ENCODE results near the gene PXMP4.
"Not testable (repeated sequence)": the region's sequence is repeated elsewhere in the genome, so short reads cannot be mapped to it uniquely, and the experiment has no call there.

Gene PXMP4

DNA sequence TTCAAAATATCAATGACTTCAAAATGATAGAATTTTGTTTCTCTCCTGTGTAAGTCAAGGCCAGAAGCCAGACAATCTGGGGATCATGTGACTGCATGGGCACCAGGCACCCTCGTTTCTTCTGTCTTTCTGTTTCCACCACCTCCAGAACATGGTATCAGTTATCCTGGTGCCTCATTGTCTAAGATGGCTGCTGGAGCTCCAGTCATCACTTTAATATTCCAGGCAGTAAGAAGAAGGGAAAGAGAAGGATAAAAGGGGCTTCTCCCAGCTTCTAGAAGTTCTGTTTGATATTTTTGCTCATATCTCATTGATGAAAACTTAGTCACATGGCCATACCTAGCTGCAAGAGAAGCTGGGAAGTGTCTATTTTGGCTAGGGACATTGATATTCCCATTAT lies 37.3 kb upstream of the PXMP4 start:
- TF ChIP-seq CTCF (IDR thresholded peaks at IDR 0.05; ENCODE audit: insufficient read depth, low read depth, low read length, missing control alignments): no peak
- DNase-seq (ENCODE audit: low read depth): no peak
- H3K4me3 ChIP-seq (ENCODE audit: low read depth, low read length): no peak overlapping the region

GRCh38 chr20:33757046-33757445 lies 36.9 kb upstream of the PXMP4 start:
- no peak for DNase-seq (ENCODE audit: low read depth)
- no peak overlapping the region for H3K4me3 ChIP-seq (ENCODE audit: low read depth, low read length)
- no peak for TF ChIP-seq CTCF (IDR thresholded peaks at IDR 0.05; ENCODE audit: insufficient read depth, low read depth, low read length, missing control alignments)

- DNase-seq (ENCODE audit: low read depth); H3K4me3 ChIP-seq (ENCODE audit: low read depth, low read length): not testable (repeated sequence)
These were observed 35.9 kb upstream of the PXMP4 start for GRCh38 chr20:33755936-33756490.

GRCh38 chr20:33753763-33754162 lies 33.7 kb upstream of the PXMP4 start:
- no peak for TF ChIP-seq CTCF (IDR thresholded peaks at IDR 0.05; ENCODE audit: insufficient read depth, low read depth, low read length, missing control alignments)
- DNase-seq (ENCODE audit: low read depth): no peak

DNA sequence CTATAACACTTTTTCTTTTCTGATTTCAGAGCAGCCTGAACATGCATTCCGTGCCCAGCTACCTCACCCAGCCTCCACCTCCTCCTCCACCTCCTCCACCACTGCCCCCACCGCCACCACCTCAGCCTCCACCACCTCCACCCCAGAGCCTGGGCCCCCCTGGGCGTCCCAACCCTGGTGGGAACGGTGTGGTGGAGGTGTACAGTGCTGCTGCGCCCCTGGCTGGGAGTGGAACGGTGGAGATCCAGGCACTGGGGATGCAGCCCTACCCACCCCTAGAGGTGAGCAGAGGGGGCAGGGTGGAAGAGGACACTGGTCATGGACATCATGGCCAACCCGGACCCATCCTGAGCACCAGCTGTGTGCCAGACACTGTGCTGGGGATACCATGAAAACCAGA lies 33.0 kb upstream of the PXMP4 start:
- no peak for TF ChIP-seq CTCF (IDR thresholded peaks at IDR 0.05; ENCODE audit: insufficient read depth, low read depth, low read length, missing control alignments)
- H3K4me3 ChIP-seq (ENCODE audit: low read depth, low read length): no peak overlapping the region
- DNase-seq (ENCODE audit: low read depth): no peak

More at GRCh38 chr20:33753763-33754162, 33.7 kb upstream of the PXMP4 start:
- H3K4me3 ChIP-seq (ENCODE audit: low read depth, low read length): no peak overlapping the region

DNA sequence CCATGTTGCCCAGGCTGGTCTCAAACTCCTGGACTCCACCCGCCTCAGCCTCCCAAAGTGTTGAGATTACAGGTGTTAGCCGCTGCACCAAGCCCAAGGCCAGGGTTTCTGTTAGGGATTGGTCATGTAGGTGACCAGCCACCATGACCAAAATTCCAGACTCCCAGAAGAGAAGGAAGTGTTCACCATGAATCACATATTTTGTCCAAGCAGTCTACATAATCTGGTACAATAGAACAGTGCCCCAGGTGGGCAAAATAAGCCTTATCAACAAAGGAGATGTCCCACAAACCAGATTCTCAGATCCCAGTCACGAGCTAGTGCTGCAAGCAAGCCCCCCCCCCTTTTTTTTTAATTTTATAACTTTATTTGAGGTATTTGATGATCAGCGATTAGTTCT lies 31.7 kb upstream of the PXMP4 start:
- DNase-seq (ENCODE audit: low read depth): no peak

DNA sequence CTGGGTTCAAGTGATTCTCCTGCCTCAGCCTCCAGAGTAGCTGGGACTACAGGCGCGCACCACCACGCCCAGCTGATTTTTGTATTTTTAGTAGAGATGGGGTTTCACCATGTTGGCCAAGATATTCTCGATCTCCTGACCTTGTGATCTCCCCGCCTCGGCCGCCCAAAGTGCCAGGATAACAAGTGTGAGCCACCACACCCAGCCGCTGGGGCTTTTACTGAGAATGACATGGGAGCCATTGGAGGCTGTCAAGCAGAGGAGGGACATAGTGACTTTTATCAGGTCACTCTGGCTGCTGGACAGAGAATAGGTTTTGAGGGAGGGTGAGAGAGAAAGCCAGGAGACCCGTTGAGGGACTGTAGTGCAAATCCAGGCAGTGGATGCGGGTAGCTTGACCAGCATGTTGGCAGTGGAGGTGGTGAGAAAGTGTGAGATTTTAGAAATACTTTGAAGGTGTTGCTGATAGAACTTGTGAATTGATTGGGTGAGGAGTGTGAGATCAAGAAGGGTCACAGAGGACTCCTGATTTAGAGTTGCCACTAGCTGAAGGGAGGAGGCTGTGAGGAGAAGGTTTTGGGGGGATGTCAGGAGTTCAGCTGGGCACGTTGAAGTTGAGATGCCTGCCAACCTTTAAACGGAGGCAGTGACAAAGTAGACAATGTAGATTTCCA lies 26.4 kb upstream of the PXMP4 start:
- H3K4me3 ChIP-seq (ENCODE audit: low read depth, low read length): no peak overlapping the region
- no peak for TF ChIP-seq CTCF (IDR thresholded peaks at IDR 0.05; ENCODE audit: insufficient read depth, low read depth, low read length, missing control alignments)
- DNase-seq (ENCODE audit: low read depth): no peak

More for the DNA sequence above, 31.7 kb upstream of the PXMP4 start:
- no peak overlapping the region for H3K4me3 ChIP-seq (ENCODE audit: low read depth, low read length)
- no peak for TF ChIP-seq CTCF (IDR thresholded peaks at IDR 0.05; ENCODE audit: insufficient read depth, low read depth, low read length, missing control alignments)

Data from GM12865 (cell line).